GM12872 (cell line): ENCODE measurements around the gene LPAR3.

Experiments
- TF ChIP-seq, protein P1 (sequence below): IDR thresholded peaks from 3 replicates; pipeline ENCODE4 v1.5.1; 2011; ENCODE audit warnings: low read depth, mild to moderate bottlenecking, low read length, moderate library complexity; ENCODE audit not compliant: insufficient read depth

LPAR3 gene

DNA sequence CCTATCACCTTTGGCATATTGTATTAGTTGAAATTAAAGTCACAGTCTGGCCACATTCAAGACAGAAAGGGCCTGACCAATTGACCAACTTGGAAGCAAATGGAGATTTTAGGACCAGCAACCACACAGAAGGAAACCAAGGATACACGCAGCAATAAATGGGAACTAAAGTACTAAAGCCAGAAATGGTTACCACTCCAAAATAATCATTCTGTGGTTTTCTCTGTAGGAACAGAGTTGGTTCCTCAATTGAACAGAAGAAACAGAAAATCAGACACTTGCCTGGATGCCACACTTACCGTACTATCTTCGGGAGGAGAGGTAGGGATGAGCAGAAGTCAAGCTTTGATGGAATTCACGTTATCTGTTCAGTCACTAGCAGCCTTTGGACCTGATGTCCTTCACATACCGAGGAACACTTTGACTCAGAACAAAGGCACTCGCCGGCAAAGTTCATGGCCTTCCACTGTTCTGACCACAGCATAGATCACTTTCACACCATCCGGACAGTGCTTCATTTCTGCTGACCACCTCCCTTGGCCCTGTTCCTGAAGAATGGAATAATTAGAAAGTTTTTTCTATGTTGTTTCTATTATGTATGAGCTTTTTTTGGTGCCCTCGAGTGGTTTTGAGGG, 96.9 kb downstream of the LPAR3 start:
- TF ChIP-seq, protein P1, sequence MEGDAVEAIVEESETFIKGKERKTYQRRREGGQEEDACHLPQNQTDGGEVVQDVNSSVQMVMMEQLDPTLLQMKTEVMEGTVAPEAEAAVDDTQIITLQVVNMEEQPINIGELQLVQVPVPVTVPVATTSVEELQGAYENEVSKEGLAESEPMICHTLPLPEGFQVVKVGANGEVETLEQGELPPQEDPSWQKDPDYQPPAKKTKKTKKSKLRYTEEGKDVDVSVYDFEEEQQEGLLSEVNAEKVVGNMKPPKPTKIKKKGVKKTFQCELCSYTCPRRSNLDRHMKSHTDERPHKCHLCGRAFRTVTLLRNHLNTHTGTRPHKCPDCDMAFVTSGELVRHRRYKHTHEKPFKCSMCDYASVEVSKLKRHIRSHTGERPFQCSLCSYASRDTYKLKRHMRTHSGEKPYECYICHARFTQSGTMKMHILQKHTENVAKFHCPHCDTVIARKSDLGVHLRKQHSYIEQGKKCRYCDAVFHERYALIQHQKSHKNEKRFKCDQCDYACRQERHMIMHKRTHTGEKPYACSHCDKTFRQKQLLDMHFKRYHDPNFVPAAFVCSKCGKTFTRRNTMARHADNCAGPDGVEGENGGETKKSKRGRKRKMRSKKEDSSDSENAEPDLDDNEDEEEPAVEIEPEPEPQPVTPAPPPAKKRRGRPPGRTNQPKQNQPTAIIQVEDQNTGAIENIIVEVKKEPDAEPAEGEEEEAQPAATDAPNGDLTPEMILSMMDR = no peak

- TF ChIP-seq, protein P1 = no peak
Measured at GRCh38 chr1:84795213-84795612, 97.8 kb downstream of the LPAR3 start.

DNA sequence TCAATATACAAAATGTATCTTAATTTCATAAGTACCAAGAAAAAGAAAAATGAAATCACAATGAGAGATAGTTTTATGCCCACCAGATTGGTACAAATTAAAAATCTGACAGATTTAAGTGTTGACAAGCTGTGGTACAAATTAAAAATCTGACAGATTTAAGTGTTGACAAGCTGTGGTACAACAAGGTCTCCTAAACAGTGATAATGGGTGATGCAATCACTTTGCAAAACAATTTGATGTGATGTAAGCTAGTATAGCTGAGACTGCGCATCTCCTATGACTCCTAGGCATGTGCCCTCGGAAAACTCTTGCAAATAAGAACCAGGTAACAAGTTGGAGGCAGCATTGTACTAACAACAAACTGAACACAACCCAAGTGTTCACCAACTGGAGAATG, 100.6 kb downstream of the LPAR3 start:
- TF ChIP-seq, protein P1 = no peak

DNA sequence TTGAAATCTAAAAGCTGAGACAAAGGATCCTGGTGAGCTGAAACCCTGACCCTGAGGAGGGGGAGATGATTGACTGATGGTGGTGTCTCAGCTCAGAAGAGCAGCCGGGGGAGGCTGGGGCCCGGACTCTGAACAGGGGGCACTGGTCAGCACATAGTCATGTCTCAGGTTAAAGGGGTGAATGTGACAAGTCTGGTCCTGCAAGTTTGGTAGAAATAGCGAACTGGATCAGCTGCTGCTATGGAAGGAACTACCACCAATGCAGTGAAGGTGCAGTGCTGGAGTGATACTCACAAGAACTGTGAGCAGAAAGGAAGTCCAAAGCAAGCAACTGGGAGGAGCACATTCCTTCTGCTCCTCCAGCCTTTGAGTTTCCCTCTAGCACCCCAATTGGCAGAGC, 104.0 kb downstream of the LPAR3 start:
- TF ChIP-seq, protein P1 = no peak

GRCh38 chr1:84785271-84786036, 107.6 kb downstream of the LPAR3 start:
- TF ChIP-seq, protein P1 = no peak

DNA sequence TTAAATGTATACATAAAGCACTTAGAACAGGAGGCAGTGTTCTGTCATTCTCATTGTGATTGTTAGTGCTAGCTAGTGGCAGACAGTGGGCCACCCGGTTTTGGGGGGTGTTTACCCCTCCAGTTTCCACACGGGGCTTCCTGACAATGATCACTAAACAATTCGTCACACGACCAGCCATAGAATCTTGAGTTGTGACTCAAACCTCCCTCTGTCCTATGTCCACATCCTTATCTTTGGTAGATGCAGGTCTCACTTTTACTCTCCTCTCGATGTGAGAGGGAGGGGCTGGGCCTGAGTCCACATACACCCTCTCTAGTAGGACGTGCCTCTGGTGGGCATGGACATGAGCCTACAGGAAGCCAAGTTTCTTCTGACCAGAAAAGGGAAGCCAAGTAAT, 110.1 kb downstream of the LPAR3 start:
- TF ChIP-seq, protein P1 = no peak

DNA sequence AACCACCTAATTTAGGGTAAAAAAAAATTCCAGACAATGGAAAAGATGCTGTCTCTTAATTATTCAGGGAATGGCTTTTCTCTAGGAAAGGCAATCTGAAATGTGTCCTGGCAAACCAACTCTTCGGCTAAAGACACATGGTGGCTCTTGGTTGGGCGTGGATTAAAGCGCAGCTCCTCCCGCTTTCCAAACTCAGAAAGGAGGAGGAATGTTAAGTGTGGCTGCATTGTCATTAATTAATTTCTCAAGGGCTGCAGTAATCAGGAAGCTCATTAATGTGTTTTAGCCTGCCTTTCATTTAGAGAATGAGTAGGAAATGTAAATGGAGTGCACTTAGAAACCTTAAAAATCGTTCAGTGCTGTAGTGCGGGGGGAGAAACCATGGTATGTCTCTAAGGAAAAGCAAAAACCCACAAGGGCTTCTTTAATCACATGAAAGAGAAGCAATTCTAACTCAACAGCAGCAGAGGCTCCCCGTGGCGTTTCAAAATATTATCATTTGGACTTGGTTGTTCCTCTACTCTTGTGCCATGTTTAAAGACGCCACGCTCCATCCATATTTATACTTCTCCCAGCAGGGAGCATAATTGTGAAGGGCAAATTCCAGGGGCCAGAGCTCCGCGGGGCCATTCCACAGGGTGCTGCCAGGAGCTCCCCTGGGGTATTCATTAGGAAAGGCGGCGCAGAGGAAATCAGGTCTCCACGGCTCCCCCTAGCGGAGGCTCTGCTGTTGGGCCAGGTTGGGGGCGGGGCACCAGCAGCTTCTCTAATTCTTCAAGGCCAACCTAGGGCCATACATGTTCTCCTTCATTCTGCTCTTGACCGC, 110.8 kb downstream of the LPAR3 start:
- TF ChIP-seq, protein P1 = peak; percentile 92
